GM10248 (cell line): ENCODE measurements around the gene TRPC4AP.

Experiments used
- CTCF ChIA-PET: fragments of 300-600 bp; sonication (Branson Sonifier 250); formaldehyde crosslinking; extraction: SDS; loops from one replicate; lab custom pipeline; 2021; ENCODE audit warnings: antibody characterized with exemption; lab: Yijun Ruan, JAX
- POLR2A ChIA-PET: fragments of 350-650 bp; sonication (Branson Sonifier 250); formaldehyde crosslinking; extraction: SDS; loops from one replicate; lab custom pipeline; 2020; ENCODE audit warnings: antibody characterized with exemption; lab: Yijun Ruan, JAX
- DNase-seq: peaks from one replicate; pipeline ENCODE4 v3.0.0; 2012; ENCODE audit errors: extremely low spot score
- TF ChIP-seq, protein P1 (sequence below): IDR thresholded peaks from 2 replicates; pipeline ENCODE4 v1.5.1; 2012; ENCODE audit warnings: mild to moderate bottlenecking, low read depth; ENCODE audit errors: extremely low read depth, missing control alignments, control extremely low read depth

TRPC4AP gene

DNA sequence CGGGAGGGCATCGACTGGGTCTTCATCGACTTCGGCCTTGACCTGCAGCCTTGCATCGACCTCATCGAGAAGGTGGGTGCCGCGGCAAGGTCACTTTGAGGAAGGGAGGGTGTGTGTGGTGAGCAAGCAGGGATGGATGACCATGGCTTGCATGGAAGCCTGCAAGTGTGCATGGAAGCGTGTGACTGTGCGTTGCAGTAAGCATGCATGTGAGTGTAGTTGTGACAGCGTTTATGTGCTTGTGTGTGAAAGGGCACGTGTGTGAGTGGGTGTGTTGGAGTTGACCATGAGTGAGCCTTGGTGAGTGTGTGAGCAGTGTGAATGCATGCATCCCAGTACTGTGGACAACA, 104.4 kb downstream of the TRPC4AP start:
- POLR2A ChIA-PET = interaction anchor here (0.6 to 1.0 kb wide), 2 partner anchors 9 to 177 kb away, joined by 3 to 5 read pairs; no protein-coding TSS in a partner anchor
- CTCF ChIA-PET = no interaction called here
- DNase-seq = no peak
- TF ChIP-seq, protein P1, sequence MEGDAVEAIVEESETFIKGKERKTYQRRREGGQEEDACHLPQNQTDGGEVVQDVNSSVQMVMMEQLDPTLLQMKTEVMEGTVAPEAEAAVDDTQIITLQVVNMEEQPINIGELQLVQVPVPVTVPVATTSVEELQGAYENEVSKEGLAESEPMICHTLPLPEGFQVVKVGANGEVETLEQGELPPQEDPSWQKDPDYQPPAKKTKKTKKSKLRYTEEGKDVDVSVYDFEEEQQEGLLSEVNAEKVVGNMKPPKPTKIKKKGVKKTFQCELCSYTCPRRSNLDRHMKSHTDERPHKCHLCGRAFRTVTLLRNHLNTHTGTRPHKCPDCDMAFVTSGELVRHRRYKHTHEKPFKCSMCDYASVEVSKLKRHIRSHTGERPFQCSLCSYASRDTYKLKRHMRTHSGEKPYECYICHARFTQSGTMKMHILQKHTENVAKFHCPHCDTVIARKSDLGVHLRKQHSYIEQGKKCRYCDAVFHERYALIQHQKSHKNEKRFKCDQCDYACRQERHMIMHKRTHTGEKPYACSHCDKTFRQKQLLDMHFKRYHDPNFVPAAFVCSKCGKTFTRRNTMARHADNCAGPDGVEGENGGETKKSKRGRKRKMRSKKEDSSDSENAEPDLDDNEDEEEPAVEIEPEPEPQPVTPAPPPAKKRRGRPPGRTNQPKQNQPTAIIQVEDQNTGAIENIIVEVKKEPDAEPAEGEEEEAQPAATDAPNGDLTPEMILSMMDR = no peak

DNA sequence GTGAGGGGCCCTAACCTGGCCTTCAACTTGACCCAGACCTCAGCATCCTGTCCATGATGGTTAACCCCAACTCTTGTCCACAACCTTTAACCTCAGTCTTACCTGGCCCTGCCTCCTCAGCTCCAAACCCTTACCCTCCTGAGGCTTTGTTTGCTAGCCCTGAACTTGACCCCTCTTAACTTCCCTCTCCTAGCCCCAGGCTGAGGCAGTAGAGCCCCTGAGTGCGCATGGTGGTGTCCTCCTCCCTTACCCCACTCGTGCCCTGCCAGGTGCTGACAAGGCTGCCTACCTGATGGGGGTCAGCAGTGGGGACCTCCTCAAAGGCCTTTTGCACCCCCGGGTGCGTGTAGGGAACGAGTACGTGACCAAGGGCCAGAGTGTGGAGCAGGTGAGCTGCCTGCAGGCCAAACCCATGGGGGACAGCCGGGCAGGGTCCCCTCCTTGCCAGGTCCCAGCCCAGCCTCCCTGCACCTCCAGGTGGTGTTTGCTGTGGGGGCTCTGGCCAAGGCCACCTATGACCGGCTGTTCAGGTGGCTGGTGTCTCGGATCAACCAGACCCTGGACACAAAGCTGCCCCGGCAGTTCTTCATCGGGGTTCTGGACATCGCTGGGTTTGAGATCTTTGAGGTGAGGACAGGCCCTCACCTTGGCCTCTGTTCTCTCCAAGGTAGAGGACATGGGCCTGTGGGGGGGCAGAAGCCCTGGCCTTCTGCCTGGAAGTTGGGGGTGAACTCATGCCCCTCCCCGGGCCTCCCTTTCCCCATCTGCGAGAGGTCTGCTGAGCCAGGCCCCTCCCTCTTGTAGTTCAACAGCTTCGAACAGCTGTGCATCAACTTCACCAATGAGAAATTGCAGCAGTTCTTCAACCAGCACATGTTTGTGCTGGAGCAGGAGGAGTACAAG, 105.1 kb downstream of the TRPC4AP start:
- TF ChIP-seq, protein P1 = no peak
- no peak for DNase-seq
- ChIA-PET POLR2A (interaction anchor here (0.6 to 1.0 kb wide), 2 partner anchors 9 to 176 kb away, joined by 3 to 5 read pairs; no protein-coding TSS in a partner anchor), CTCF (no interaction called here)

DNA sequence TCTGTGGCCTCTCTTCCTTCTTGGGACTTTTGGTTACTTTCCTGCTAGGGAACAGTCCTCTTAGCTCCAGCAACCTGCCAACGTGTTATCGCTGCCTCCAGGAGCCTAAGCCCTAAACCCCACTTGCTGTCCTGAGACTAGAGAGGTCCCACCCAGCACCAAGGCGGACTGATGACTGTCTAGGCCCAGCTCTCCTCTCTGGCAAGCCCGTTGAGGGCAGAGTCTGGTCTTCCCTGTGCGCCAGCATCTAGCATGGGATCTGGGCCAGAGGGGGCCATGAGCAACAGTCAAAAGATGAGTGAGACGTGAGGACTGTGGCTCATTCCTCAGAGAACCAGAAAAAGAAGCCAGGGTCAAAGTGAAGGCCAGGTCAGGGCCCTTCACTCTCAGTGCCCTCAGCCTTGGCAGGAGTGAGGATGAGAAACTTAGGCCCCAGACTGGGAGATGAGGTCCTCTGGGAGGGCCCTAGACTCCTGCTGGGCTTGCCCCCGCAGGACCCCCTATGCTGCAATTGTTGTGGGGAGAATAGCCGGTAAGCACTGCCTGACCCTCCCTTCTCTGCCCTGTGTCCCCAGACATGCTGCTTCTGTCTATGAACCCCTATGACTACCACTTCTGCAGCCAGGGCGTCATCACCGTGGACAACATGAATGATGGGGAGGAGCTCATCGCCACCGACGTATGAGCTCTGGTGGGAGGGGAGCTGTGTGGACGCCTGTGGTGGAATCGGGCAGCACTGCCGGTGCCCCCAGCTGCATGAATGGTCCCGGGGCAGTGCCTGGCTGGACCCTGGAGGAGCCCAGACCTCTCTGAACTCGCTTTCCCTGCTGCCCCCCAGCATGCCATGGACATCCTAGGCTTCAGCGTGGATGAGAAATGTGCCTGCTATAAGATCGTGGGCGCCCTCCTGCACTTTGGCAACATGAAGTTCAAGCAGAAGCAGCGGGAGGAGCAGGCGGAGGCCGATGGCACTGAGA, 106.0 kb downstream of the TRPC4AP start:
- ChIA-PET POLR2A (no interaction called here), CTCF (no interaction called here)
- no peak for DNase-seq
- TF ChIP-seq, protein P1 = no peak

DNA sequence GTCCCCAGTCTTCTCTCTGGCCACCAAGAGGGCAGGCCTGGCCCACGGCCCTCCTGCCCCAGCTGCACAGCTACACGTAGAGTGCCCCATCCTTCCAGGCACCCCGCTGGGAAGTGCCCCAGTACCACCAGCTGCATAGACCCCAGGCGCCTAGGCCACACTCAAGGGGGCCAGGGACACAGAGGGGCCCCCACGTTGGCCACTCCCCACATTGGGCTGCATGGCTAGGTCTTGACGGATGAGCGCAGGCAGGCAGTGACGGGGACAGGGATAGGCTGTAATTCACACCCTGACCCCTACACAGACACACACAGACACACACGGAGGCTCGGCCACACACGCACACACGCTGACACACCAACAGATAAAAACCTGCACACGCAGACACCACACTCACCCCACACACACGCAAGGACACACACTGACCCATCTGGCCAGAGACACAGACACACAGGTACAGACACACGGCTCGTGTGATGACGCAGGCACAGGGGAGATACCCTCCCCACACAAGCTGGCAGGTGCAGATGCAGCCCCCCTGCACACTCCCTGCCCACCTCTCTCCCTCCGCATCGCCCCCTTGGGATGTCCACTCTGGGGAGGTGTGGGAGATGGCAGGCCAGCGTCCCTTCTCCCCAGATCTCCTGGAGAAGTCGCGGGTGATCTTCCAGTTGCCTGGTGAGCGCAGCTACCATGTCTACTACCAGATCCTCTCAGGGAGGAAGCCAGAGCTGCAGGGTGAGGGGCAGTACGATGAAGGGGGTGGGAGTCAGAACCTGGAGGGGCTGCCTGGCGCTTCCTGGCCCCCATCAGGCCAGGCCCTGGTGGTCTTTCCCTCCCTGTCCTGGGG, 106.9 kb downstream of the TRPC4AP start:
- ChIA-PET POLR2A (no interaction called here), CTCF (no interaction called here)
- DNase-seq = no peak
- TF ChIP-seq, protein P1 = no peak

DNA sequence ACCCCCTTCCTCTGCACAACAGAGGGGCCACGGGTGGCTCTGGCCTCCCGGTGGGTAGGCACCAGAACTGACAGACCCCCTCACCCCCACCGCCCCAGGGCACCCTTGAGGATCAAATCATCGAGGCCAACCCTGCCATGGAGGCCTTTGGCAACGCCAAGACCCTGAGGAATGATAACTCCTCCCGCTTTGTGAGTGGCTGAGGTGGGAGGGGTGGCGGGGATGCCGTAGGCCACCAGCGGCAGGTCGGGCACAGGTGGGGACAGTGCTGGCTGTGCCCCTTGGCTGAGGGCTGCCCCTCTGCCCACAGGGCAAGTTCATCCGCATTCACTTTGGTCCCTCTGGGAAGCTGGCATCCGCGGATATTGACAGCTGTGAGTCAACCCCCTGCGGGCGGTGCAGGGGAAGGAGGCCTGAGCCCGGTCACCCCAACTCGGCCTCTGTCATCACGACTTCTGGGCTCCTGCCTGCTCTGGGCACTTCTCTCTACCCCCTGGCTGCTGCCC, 107.8 kb downstream of the TRPC4AP start:
- TF ChIP-seq, protein P1 = no peak
- POLR2A ChIA-PET = no interaction called here
- no peak for DNase-seq
- CTCF ChIA-PET = no interaction called here
